Measurements from ENCODE around the gene RBM15B. TPM values are rescaled to one million over a fixed set of nuclear protein-coding genes. Genes with fewer than 3 reads are reported as not detected.

RBM15B gene
- total RNA-seq, 4 donors from 2014 or later, result 19.1 to 69.9 (median 28.0) TPM

DNA sequence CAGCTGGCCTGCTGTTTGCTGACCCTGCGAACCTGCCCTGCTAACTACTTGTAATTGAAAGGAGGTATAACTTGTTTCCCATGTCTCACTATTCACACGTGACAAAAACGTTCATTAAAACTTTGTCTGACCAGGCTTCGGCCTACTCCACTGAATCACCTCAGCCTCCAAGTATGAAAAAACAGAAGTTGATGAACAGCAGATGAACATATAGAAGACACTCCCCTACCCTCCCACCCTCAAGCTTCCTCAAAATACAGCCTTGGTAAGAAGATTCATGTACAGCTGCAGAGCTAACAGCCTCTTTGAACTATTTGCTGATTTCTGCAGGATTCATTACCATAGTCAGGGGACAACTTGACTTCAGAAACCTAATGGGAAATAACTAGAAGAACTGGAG is 10.7 kb downstream of the RBM15B start:
- in situ Hi-C loops (cut with MboI; ENCODE audit: low pct_ligation_motif_present in 1 of 4, low pct_unique_long_range_greater_than_20kb in 1 of 4, low sequenced_read_pairs in 3 of 4), result no loop called here
- TF ChIP-seq POLR2AphosphoS5 (IDR thresholded peaks at IDR 0.05) (no peak), EP300 (IDR thresholded peaks at IDR 0.05; ENCODE audit: low read depth) (no peak), POLR2A (IDR thresholded peaks at IDR 0.05) (no peak)
- TF ChIP-seq, protein P1, sequence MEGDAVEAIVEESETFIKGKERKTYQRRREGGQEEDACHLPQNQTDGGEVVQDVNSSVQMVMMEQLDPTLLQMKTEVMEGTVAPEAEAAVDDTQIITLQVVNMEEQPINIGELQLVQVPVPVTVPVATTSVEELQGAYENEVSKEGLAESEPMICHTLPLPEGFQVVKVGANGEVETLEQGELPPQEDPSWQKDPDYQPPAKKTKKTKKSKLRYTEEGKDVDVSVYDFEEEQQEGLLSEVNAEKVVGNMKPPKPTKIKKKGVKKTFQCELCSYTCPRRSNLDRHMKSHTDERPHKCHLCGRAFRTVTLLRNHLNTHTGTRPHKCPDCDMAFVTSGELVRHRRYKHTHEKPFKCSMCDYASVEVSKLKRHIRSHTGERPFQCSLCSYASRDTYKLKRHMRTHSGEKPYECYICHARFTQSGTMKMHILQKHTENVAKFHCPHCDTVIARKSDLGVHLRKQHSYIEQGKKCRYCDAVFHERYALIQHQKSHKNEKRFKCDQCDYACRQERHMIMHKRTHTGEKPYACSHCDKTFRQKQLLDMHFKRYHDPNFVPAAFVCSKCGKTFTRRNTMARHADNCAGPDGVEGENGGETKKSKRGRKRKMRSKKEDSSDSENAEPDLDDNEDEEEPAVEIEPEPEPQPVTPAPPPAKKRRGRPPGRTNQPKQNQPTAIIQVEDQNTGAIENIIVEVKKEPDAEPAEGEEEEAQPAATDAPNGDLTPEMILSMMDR (IDR thresholded peaks at IDR 0.05), result no peak
- no peak overlapping the region for H3K4me3 ChIP-seq
- intact Hi-C loops (cut with DNase I; ENCODE audit: low total_unique reads), result no loop called here
- WGBS, 2 donors (ENCODE audit: low coverage in 1 of 2), result 89 to 93% methylated on average over 4 of the region's 4 CpGs
- peaks cover 0 to 6% (median 3%) of the 10 kb centered on the region in 4 donors for H3K4me1 ChIP-seq
- no peak for DNase-seq
- H3K27me3 ChIP-seq, result no peaks in the 10 kb centered on the region
- H3K36me3 ChIP-seq, result peaks cover 0 to 39% (median 7%) of the 10 kb centered on the region in 4 donors
- H3K27ac ChIP-seq, result no peak overlapping the region
- no peaks in the 10 kb centered on the region for H3K9me3 ChIP-seq

DNA sequence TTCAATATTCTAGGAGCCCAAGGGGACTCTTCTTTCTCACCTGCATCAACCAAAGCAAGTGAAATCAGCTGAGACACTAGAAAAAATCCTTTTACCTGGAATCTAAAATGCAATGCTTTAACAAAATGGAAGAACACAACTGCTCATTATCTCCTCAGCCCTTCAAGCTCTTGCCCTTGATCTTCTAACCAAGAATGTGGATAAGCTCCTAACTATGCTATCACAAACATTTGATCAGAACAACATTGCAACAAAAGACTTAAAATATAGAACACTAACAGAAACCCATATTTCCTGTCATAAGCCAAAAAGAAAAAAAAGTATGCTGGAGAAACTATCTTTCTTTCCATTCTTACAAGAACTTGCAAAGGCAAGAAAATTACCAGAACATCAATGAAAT is 12.6 kb downstream of the RBM15B start:
- peaks cover 0 to 6% (median 3%) of the 10 kb centered on the region in 4 donors for H3K4me1 ChIP-seq
- H3K27me3 ChIP-seq, result no peaks in the 10 kb centered on the region
- no peaks in the 10 kb centered on the region for H3K9me3 ChIP-seq
- intact Hi-C loops (cut with DNase I; ENCODE audit: low total_unique reads), result no loop called here
- no peak overlapping the region for H3K4me3 ChIP-seq
- H3K36me3 ChIP-seq, result peaks cover 0 to 30% (median 4%) of the 10 kb centered on the region in 4 donors
- DNase-seq, result no peak
- H3K27ac ChIP-seq, result no peak overlapping the region
- in situ Hi-C loops (cut with MboI; ENCODE audit: low pct_ligation_motif_present in 1 of 4, low pct_unique_long_range_greater_than_20kb in 1 of 4, low sequenced_read_pairs in 3 of 4), result no loop called here
- TF ChIP-seq, protein P1 (IDR thresholded peaks at IDR 0.05), result no peak
- TF ChIP-seq POLR2AphosphoS5 (IDR thresholded peaks at IDR 0.05) (no peak), POLR2A (IDR thresholded peaks at IDR 0.05) (no peak), EP300 (IDR thresholded peaks at IDR 0.05; ENCODE audit: low read depth) (no peak)

DNA sequence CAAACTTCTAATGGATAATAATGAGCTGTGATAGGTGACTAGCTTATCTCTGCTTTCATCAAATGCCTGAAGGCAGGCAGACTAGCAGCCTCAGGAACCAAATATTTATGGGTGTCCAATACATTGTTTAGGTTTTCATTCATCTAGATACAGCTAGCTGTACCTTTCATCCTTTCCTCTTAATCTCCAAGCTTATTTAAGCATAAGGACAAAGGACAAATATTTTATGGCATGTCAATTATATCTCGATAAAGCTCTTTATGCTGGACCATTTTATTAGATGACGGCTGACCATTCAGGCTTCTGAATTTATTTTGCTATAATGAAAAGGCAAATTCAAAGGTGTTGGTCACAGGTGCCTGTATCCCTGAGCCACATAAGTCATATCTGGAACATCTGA is 16.9 kb downstream of the RBM15B start:
- H3K4me3 ChIP-seq, result no peak overlapping the region
- H3K27ac ChIP-seq, result no peak overlapping the region
- intact Hi-C loops (cut with DNase I; ENCODE audit: low total_unique reads) (no loop called here), in situ Hi-C loops (cut with MboI; ENCODE audit: low pct_ligation_motif_present in 1 of 4, low pct_unique_long_range_greater_than_20kb in 1 of 4, low sequenced_read_pairs in 3 of 4) (no loop called here)
- TF ChIP-seq POLR2A (IDR thresholded peaks at IDR 0.05) (no peak), EP300 (IDR thresholded peaks at IDR 0.05; ENCODE audit: low read depth) (no peak), POLR2AphosphoS5 (IDR thresholded peaks at IDR 0.05) (no peak)
- TF ChIP-seq, protein P1 (IDR thresholded peaks at IDR 0.05), result no peak
- no peaks in the 10 kb centered on the region for H3K4me1 ChIP-seq
- H3K9me3 ChIP-seq, result no peaks in the 10 kb centered on the region
- no peak for DNase-seq
- WGBS, 2 donors (ENCODE audit: low coverage in 1 of 2), result 62 to 100% methylated on average over 1 to 2 of the region's 2 CpGs
- H3K27me3 ChIP-seq, result no peaks in the 10 kb centered on the region
- peaks cover 0 to 36% (median 8%) of the 10 kb centered on the region in 4 donors for H3K36me3 ChIP-seq

DNA sequence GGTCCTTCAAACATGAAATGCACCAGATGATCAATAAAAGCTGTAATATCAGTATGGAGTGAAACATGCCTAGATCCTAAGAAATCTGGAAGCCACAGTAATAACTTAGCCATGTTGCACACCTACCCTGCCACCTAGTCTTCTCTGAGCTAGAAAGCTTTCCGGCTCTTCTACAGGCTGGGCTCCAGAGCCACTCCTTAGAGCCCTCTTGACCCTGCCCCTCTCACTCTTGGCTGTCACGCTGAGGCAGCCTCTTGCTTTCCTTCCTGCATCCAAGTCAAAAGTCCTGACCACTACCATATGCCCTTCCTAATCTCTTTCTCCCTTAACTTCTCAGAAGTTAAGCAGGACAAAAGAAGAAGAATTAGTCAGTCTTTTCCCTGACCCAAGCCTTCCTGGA is 17.7 kb downstream of the RBM15B start:
- Histone ChIP-seq H3K27me3 (no peaks in the 10 kb centered on the region), H3K27ac (no peak overlapping the region), H3K4me3 (no peak overlapping the region), H3K4me1 (no peaks in the 10 kb centered on the region), H3K36me3 (peaks cover 0 to 43% (median 6%) of the 10 kb centered on the region in 4 donors), H3K9me3 (no peaks in the 10 kb centered on the region)
- DNase-seq, result no peak
- intact Hi-C loops (cut with DNase I; ENCODE audit: low total_unique reads), result no loop called here
- WGBS, 2 donors (ENCODE audit: low coverage in 1 of 2), result 71 to 78% methylated on average over 1 to 2 of the region's 2 CpGs
- in situ Hi-C loops (cut with MboI; ENCODE audit: low pct_ligation_motif_present in 1 of 4, low pct_unique_long_range_greater_than_20kb in 1 of 4, low sequenced_read_pairs in 3 of 4), result no loop called here
- no peak for TF ChIP-seq EP300 (IDR thresholded peaks at IDR 0.05; ENCODE audit: low read depth)
- no peak for TF ChIP-seq POLR2A (IDR thresholded peaks at IDR 0.05)
- TF ChIP-seq, protein P1 (IDR thresholded peaks at IDR 0.05), result no peak
- no peak for TF ChIP-seq POLR2AphosphoS5 (IDR thresholded peaks at IDR 0.05)

Measured in transverse colon (tissue), 4 donors.